NCI-H446 treated with DMSO at 0.1 percent for 48 hours (cell line): ENCODE results near the gene IPO11.
"Not testable (repeated sequence)": the region's sequence is repeated elsewhere in the genome, so short reads cannot be mapped to it uniquely, and the experiment has no call there.

Experiments used
- DNase-seq: peaks from one replicate; lab custom pipeline; 2025; lab: John Stamatoyannopoulos, UW

Gene IPO11

DNA sequence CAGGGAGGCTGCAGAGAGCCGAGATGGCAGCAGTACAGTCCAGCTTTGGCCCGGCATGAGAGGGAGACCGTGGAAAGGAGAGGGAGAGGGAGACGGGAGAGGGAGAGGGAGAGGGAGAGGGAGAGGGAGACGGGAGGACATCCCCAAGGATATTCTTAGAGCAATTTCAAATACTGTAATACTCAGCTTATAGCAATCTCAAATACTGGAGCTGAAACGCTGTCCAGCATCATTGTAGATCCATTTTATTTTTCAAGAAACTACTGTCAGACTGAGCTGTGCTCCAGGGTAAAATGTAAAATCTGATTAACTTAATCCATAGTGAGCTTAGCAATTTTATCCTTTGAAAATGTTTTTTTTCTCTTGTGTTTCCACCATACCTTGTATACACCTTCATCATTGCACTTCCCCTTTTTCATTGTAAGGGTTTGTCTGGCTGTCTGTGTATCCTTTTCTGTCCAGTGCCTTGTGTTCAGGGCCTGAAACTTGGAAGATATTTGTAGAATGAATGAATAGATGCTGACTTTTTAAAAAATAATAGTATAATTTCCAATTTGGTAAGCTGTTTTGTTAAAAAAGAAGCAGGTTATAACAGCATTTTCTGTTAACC, 102.1 kb downstream of the IPO11 start:
- no peak for DNase-seq

DNA sequence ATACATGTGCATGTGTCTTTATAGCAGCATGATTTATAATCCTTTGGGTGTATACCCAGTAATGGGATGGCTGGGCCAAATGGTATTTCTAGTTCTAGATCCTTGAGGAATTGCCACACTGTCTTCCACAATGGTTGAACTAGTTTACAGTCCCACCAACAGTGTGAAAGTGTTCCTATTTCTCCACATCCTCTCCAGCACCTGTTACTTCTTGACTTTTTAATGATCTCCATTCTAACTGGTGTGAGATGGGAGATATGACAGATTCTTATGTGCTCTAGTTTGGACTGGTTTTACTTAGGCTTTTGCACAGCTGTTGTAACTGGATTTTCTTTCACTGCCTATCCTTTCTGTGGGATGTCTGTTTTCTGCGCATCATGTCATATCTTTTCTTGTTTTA, 108.2 kb downstream of the IPO11 start:
- DNase-seq, result not testable (repeated sequence)

DNA sequence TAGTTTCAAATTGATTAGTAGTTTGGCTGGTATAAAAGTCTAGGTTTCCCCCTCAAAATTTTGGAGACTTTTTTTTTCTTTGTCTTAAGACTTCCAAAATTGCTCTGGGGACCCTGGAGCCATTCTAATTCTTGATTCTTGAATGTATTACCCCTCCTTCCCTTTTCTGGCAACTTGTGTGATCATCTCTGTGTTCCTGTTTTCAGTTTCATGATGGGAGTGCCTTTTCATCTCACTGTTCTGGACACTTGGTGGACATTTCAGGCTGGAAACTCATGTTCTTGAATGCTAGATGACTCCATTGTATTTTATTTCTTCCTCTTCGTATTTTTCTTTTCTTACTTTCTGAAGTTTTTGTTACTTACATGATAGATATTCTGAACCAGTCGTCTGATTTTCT, 108.8 kb downstream of the IPO11 start:
- DNase-seq, result no peak

DNA sequence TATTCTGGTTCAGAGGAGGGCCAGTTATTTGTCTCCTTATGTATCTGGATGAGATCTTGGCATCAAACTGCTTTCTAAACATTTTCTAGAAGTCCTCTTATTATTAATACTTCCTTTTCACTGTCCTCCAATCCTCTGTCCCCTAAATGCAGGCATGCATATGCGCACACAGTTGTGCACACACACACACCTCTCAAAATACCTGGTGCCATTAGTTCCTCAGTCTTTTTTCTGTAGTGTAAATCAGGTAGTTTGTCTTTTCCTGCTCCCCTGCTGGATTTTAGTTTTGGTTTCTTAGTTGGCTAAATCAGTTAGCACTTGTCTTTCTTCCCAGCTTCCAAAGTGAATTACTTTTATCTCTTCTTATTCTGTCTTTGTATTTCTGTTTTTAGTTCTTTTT, 110.2 kb downstream of the IPO11 start:
- no peak for DNase-seq

DNA sequence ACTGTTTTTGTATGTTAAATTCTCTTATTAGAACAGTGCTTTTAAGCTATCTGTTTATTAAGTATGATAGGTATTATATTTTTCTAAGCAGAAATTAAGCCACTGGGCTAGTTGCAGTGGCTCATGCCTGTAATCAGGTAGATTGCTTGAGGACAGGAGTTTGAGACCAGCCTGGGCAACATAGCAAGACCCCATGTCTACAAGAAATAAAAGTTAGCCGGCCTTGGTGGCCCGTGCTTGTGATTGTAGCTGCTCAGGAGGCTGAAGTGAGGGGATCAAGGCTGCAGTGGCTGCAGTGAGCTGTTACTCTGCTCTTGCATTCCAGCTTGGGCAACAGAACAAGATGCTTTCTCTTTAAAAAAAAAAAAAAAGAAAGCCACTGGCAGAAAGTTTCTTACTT, 121.0 kb downstream of the IPO11 start:
- DNase-seq, result no peak

DNA sequence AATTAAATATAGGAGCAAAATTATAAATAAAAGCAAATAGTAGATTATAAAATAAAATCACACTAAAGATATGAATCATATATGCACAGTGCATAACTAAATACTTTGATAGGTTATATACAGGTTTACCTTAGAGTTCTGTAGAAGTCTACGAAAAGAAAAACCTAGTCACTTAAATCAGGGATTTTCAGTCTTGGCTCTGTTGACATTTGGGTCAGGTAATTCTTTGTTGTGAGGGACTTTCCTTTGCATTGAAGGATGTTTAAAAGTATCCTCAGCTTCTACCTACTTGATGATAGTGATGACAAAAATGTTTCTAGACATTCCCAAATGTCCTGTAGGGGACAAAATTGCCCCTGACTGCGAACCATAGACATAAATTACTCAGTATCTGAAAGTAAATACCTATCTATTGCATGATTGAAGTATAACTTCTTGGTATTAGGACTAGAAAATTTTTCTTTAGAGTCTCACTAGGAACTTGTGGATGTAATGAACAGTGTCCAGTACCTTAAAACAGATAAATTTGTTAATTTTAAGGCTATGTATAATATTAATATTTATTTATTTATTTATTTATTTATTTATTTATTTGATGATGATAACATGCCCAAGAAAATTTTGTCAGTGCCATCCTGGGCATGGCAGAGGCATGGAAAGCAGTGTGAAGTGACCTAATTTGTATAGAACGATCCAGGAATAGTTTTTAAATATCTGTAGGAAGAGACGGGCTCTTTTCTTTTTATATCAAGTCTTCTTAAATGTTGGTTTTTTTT, 122.1 kb downstream of the IPO11 start:
- no peak for DNase-seq

DNA sequence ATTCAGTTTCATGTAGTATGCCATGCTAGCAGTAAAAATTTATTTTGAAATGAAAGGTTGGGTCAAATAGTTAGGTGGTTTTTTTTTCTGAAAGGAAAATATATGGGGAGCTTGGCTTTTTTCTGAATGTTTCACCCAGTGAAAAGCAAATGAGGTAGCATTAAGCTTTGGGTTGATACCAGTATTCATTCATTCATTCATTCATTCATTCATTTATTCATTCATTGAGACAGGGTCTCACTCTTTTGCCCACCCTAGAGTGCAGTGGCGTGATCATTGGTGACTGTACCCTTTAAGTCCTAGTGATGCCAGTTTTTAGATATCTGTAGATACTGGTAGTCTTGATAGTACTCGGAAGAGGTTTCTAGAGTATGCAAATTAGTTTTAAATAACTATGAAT, 123.7 kb downstream of the IPO11 start:
- no peak for DNase-seq

DNA sequence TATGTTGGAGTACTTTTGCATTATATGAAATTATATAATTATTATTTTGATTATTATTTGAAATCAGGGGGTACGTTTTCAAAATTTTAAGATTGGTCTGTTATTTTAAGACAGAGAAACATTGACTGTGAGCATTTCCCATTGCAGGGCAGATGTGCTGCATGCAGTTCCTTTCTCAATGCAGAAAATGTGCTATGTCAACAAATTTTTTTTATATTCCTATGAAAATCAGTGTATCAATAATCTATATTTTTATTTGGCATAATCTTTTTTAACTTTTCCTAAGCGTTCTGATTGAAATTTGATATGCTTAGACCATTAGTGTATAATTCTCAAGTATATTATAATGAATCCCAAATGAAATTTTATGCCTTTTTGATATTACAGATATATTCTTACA, 124.2 kb downstream of the IPO11 start:
- no peak for DNase-seq

DNA sequence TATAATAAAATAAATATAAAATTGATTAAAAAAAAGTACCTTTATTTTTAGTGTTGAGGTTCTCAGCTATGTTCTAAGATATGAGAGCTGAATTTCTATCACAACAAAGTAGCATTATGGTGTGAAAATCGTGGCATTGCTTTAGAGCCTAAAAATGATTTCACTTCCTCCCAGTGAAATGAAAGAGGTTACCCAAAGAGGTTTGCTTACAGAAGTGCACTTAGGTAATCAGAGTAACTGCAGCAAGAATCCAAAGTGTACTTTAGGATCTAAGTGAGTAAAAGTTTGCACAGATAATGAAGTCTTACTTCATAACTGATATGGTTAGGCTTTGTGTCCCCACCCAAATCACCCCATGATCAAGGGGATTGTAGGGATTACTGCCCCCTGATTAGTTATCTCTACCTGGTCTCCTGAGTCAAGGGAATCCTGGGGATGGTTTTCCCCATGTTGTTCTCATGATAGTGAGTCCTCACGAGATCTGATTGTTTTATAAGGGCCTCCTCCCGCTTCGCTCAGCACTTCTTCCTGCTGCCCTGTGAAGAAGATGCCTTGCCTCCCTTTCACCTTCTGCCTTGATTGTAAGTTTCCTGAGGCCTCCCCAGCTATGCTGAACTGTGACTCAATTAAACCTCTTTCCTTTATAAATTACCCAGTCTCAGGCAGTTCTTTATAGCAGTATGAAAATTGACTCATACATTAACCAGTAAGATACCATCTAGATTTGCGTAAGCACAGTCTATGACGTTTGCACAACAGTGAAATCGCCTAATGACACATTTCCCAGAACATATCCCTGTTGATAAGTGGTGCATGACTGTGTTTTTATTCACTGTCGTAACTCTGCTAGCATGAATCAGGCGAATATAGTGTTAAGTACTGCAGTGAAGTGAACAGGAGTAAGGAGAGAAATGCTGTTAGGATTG, 125.7 kb downstream of the IPO11 start:
- DNase-seq, result no peak

DNA sequence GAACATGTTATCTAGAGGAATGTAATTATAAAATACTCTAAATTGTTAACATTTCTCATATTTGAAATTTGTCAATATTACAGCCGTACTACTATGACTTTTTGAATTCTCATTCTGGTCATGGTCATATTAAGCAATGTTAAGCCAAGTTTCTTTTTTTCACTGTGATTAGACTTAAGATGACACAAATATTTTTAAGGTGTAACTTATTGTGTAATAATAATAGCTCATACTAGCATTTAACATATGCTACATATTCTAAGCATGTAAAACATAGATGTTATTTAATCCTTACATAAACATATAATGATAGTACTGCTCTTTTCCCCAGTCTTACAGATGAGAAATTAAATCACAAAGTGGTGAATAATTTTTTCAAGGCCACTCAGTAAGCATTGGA, 130.2 kb downstream of the IPO11 start:
- no peak for DNase-seq

DNA sequence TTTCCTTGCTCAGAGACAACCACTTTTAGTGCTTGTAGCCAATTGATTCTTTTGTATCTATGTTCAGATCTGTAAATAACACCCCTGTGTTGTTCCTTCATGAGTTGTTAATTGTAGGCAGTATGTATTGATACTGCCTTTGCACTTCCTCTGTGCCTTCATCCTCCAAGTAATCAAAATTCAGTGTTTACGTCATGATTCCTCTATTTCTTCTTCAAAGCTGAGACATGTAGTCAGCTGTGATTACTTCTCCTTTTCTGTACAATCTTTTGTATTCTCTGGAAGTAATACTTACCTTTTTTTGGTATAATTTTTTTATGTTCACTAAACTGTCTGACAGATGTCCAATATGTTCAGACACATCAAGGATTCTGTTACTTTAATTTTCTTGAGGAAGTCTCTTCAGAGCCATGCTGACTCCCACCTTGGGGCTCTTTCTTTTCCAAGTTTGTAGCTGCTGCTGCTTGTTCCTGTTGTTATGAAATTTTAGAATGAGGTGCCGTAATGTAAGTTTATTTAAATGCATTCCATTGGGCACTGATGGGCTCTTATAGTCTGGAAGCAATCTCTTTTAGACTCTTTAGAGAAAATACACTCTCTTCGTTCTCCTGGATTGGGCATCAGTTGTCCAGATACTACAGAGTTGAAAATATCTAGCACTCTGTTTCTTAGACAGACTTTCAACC, 135.5 kb downstream of the IPO11 start:
- no peak for DNase-seq

DNA sequence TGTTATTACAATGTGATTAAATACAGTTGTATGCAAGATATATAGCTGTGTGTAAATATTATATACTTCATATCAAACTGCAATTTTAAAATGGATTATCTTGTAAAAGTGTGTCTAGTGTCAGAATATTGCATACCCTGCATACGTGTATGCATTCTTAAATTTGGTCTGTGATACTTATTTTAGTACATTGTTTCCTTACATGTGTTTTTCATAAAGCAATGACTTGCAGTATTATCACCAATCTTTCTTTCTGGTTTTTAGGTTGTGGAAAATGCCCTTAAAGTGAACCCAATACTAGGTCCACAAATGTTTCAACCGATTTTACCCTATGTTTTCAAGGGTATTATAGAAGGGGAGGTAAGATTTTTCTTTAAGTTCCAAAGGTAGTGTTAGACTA, 137.5 kb downstream of the IPO11 start:
- no peak for DNase-seq

DNA sequence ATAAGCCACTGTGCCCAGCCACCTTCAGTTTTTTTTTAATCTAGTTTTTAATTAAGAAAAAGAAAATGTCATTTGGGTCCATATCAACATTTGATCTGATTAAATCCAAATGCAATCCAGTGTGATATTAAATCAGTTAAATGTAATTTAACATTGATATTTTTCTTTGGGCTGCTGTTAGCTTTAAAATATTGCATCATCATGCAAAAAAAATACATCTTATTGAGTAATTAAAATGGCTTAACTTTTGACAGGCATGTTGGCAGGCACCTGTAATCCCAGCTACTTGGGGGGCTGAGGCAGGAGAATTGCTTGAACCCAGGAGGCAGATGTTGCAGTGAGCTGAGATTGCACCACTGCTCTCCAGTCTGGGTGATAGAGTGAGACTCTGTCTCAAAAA, 143.4 kb downstream of the IPO11 start:
- no peak for DNase-seq

DNA sequence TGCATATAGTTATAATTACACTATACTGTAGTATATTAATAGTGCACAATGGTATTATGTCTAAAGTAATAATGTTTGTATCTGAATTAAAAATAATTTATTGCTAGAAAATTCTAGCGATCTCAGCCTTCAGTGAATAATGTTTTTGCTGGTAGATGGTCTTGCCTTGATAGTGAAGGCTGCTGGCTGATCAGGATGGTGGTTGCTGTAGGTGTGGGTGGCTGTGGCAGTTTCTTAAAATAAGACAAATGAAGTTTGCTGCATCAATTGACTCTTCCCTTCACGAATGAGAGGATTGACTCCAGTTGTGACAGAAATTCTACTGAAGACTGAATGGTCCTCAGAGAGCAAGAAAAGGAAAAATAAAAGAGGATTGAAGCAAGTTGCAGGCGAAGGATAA, 146.4 kb downstream of the IPO11 start:
- DNase-seq, result no peak

DNA sequence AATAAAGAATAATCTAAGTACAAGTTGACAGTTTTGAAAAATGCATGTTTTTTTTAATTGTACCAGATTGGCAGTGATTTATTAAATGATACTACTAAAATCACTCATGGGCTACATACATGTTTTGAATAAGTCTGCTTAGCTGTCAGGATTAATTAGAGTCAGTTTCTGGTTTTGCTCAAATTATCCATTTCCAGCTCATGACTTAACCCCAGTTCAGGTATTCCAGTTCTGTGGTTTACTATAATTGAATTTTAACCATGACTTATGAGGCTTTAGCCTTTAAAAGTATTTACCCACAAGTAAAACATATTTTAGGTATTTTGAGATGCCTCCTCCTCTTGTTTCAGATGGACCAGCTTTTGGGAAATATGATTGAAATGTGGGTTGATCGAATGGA, 148.2 kb downstream of the IPO11 start:
- no peak for DNase-seq

DNA sequence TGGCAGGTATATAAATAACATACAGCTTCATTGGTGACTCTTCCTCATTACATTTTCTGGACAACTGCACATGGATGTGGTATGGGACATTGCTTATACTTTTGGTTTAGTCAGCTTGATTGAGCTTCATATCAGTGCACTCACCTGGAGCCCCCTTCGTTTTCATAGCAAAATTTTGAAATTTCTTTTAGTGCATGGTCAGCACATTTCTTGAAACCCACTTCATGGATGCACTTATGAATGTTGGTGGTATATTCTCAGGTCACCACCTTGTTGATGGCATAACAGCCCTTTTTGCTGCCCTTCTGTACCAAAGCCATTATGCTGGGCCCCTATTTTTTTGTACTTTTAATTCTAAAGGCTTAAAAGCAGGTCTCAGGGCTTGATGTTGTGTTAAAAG, 149.3 kb downstream of the IPO11 start:
- DNase-seq, result no peak

DNA sequence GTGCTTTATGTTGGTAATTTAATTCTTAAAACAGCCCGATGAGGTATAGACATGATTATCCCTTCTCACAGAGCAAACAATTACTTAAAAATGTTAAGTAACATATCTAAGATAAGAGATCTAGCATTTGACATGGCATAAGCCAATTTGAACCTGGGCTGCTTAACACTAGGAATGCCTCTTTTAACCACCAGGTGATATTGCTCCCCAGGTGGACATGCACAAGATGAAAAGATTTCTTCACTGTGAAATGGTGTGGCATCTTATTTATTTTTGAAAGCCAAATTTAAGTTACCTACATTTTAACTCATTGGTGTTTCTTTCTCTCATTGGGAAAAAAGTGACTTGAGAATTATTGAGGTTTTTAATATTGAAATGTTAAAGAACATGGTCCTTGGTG, 150.3 kb downstream of the IPO11 start:
- DNase-seq, result no peak

DNA sequence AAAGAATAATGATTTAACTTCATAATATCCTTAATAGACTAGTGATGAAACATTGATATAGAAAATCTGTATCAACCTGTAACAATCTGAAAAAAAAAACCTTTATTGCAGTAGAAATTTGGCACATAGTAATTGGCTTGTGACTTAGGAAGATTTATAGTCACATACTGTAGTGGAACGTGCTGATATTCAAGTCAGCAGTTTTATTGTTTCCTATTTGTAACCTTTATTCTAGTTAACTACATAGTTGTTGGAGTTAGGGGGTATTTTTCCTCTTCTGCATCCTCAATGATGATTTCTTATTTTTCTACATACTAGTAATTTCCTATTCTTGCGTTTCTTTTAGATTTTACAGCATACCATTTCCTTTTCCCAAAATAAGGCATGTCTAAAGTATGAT, 151.5 kb downstream of the IPO11 start:
- no peak for DNase-seq

DNA sequence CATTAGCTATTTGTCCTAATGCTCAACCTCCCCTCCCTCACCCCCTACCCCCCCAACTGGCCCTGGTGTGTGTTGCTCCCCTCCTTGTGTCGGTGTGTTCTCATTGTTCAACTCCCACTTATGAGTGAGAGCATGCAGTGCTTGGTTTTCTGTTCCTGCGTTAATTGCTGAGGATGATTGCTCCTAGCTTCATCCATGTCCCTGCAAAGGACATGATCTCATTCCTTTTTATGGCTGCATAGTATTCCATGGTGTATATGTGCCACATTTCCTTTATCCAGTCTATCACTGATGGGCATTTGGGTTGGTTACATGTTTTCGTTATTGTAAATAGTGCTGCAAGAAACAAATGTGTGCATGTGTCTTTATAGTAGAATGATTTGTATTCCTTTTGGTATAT, 153.2 kb downstream of the IPO11 start:
- not testable (repeated sequence) for DNase-seq

DNA sequence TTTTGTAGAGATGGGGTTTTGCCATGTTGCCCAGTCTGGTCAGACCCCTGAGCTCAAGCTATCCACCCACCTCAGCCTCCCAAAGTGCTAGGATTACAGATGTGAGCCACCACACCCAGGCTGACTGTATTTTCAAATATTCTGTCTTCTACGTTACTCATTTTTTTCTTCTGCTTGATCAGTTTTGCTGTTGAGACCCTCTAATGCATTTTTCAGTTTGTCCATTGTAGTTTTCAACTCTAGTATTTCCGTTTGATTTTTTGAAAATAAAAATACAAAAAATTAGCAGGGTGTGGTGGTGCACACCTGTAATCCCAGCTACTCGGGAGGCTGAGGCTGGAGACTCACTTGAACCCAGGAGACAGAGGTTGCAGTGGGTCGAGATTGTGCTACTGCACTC, 155.6 kb downstream of the IPO11 start:
- no peak for DNase-seq

DNA sequence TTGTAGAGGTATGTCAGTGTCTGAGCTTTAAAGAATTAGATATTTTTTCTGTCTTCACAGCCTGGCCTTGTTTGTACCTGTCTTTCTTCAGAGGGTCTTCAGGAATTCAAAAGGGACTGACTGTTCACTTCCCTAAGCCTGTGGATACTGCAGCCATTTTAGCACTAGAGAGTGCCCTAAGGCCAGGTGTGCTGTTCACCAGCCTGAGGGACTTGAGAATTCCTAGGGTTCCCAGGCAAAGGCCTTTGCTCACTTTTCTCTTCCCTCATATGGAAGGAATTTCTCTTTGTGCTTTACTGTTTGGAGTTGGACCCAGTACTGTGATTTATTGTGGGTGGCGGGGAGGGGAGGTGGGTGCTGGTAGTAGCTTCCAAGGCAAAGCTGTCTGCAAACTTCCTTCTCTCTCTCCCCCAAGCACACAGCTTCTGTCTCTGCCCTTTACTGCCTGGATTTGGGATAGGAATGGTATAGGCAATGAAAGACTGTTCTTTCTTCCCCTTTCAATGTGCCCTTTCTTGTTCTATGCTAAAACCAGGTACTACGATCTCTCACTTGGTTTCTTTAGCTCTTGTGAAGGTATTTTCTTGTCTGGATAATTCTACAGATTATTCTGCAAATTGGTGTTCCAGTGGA, 156.4 kb downstream of the IPO11 start:
- DNase-seq, result no peak

DNA sequence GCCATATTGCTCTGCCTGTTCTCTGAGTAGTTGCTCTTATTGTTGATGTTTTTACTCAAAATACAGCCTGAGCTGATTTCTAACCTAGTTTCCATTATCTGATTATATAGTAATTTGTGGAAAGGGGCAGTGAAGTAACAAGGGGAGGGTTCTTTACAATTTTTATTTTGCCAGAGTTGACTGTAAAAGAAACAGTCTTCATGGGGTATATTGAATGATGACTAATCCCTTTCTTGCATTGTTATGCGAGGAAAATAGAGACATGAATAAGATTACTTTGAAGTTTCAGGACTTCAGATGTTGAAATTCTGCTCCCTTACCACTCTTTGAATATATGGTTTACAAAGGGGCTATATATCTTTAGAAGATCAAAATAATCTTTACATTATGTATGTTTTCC, 156.9 kb downstream of the IPO11 start:
- no peak for DNase-seq
